OCI-LY7 (cell line): ENCODE results near the gene DMD. TPM values are rescaled to one million over a fixed set of nuclear protein-coding genes. Genes with fewer than 3 reads are reported as not detected.

ENCODE experiments used
- BruUV-seq: library from RNA; stranded (reverse); fragments of 400-500 nt; replicated peaks from 2 replicates; lab custom pipeline; 2021; lab: Mats Ljungman, UMichigan
- CTCF ChIA-PET: fragments of 300-600 bp; sonication (Branson Sonifier 250); formaldehyde crosslinking; loops from one replicate; lab custom pipeline; 2022; ENCODE audit warnings: antibody characterized with exemption; ENCODE audit not compliant: unreplicated experiment; lab: Charles Lee
- POLR2A ChIA-PET: fragments of 300-600 bp; sonication (Branson Sonifier 250); formaldehyde crosslinking; loops from one replicate; lab custom pipeline; 2022; ENCODE audit warnings: antibody characterized with exemption; lab: Charles Lee
- DNase-seq: peaks from one replicate; pipeline ENCODE4 v3.0.0-alpha.2; 2015; ENCODE audit warnings: low spot score
- H2AFZ ChIP-seq: fragments of 200-600 bp; sonication (generic), shearing (Covaris generic); 2 replicates; pipeline ENCODE4 v1.6.1; 2014; ENCODE audit warnings: mild to moderate bottlenecking, antibody characterized with exemption, low read length, moderate library complexity
- H3K27ac ChIP-seq: fragments of 200-600 bp; sonication (generic); 2 replicates; pipeline ENCODE4 v1.5.1; 2014; ENCODE audit warnings: mixed run types, low read depth, mild to moderate bottlenecking, moderate library complexity, low read length, inconsistent platforms; ENCODE audit not compliant: poor library complexity, severe bottlenecking
- H3K36me3 ChIP-seq: fragments of 200-600 bp; sonication (generic); 2 replicates; pipeline ENCODE4 v1.6.1; 2014; ENCODE audit warnings: mild to moderate bottlenecking, antibody characterized with exemption, low read length, moderate library complexity, mixed read lengths; ENCODE audit not compliant: insufficient read depth
- H3K4me1 ChIP-seq: fragments of 200-600 bp; sonication (generic); 2 replicates; pipeline ENCODE4 v1.5.1; 2014; ENCODE audit warnings: mild to moderate bottlenecking, low read length; ENCODE audit not compliant: insufficient read depth, poor library complexity, severe bottlenecking
- H3K4me2 ChIP-seq: fragments of 200-600 bp; sonication (generic); 2 replicates; pipeline ENCODE4 v1.6.1; 2014; ENCODE audit warnings: mild to moderate bottlenecking, low read length
- H3K4me3 ChIP-seq: fragments of 200-600 bp; sonication (generic); 2 replicates; pipeline ENCODE4 v1.5.1; 2014; ENCODE audit warnings: mild to moderate bottlenecking, low read depth, low read length; ENCODE audit not compliant: poor library complexity, severe bottlenecking
- H3K79me2 ChIP-seq: fragments of 200-600 bp; sonication (generic); 2 replicates; pipeline ENCODE4 v1.6.1; 2016; ENCODE audit warnings: low read depth, mild to moderate bottlenecking, low read length, moderate library complexity, mixed read lengths; ENCODE audit not compliant: insufficient read depth
- H3K9me2 ChIP-seq: fragments of 200-600 bp; sonication (generic); 2 replicates; pipeline ENCODE4 v1.6.1; 2016; ENCODE audit warnings: mild to moderate bottlenecking, low read length, mixed read lengths; ENCODE audit not compliant: insufficient read depth
- H3K9me3 ChIP-seq: fragments of 200-600 bp; sonication (generic); 2 replicates; pipeline ENCODE4 v1.6.1; 2014; ENCODE audit warnings: mild to moderate bottlenecking, mixed run types, low read length, mixed read lengths
- H4K20me1 ChIP-seq: fragments of 200-600 bp; sonication (generic); 2 replicates; pipeline ENCODE4 v1.6.1; 2014; ENCODE audit warnings: mild to moderate bottlenecking, antibody characterized with exemption, low read length, moderate library complexity, mixed read lengths; ENCODE audit not compliant: insufficient read depth
- EZH2phosphoT487 ChIP-seq: fragments of 200-600 bp; sonication (generic); IDR thresholded peaks from 2 replicates; pipeline ENCODE4 v1.6.1; 2018; ENCODE audit warnings: low read depth, borderline replicate concordance, mild to moderate bottlenecking, mixed run types, antibody characterized with exemption, low read length, moderate library complexity, mixed read lengths
- intact Hi-C: fragments of 100-400 bp; cut with micrococcal nuclease; formaldehyde crosslinking; loops from one replicate; pipeline ENCODE4 v1.10.0; 2022; ENCODE audit not compliant: unreplicated experiment
- total RNA-seq, 2 experiments: library from RNA; depleted of rRNA in 1 of 2; stranded (reverse); fragments of >200 nt in 1 of 2; shearing (Covaris generic) in 1 of 2; gene quantifications; 2 replicates each; pipeline ENCODE4 v1.2.3, GENCODE V29; 2014 to 2022
- TF ChIP-seq, protein P1 (sequence below): fragments of 200-600 bp; sonication (generic); conservative IDR thresholded peaks from 2 replicates; pipeline ENCODE4 v1.5.1; 2014; ENCODE audit warnings: mild to moderate bottlenecking, antibody characterized with exemption, low read length, moderate library complexity, mixed read lengths

DMD gene
- total RNA-seq, 2 experiments from 2014 or later, result 20.5 to 61.4 TPM

DNA sequence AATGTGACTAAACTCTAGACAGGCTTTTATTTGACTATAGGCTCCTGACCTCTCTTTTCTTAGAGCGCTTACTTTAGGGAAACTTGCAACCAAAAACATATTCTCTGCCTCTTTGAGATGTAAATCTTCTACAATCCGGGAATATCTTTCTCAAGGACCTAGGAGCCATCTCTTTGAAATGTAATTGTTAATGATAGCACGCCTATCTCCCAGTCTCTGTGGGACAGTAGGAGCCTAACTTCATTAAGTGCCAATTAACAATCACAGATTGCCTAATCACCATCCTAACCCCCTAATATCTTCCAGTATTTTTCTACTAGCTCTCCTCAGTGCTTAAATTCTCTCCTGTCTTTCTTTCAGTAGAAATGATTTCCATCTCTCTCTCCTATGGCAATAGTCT is 628.6 kb downstream of the DMD start:
- H3K9me2 ChIP-seq, result no peaks in the 10 kb centered on the region
- POLR2A ChIA-PET, result no interaction called here
- H3K4me1 ChIP-seq, result no peaks in the 10 kb centered on the region
- H3K36me3 ChIP-seq, result no peaks in the 10 kb centered on the region
- TF ChIP-seq, protein P1, sequence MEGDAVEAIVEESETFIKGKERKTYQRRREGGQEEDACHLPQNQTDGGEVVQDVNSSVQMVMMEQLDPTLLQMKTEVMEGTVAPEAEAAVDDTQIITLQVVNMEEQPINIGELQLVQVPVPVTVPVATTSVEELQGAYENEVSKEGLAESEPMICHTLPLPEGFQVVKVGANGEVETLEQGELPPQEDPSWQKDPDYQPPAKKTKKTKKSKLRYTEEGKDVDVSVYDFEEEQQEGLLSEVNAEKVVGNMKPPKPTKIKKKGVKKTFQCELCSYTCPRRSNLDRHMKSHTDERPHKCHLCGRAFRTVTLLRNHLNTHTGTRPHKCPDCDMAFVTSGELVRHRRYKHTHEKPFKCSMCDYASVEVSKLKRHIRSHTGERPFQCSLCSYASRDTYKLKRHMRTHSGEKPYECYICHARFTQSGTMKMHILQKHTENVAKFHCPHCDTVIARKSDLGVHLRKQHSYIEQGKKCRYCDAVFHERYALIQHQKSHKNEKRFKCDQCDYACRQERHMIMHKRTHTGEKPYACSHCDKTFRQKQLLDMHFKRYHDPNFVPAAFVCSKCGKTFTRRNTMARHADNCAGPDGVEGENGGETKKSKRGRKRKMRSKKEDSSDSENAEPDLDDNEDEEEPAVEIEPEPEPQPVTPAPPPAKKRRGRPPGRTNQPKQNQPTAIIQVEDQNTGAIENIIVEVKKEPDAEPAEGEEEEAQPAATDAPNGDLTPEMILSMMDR, result no peak
- TF ChIP-seq EZH2phosphoT487, result no peak
- no peak for DNase-seq
- H3K79me2 ChIP-seq, result no peaks in the 10 kb centered on the region
- H4K20me1 ChIP-seq, result no peaks in the 10 kb centered on the region
- no peaks in the 10 kb centered on the region for H3K9me3 ChIP-seq
- no TSS peak for BruUV-seq
- intact Hi-C loops, result no loop called here
- H3K4me2 ChIP-seq, result no peak overlapping the region
- no peak overlapping the region for H3K4me3 ChIP-seq
- H3K27ac ChIP-seq, result no peak overlapping the region
- H2AFZ ChIP-seq, result no peak overlapping the region
- CTCF ChIA-PET, result no interaction called here

DNA sequence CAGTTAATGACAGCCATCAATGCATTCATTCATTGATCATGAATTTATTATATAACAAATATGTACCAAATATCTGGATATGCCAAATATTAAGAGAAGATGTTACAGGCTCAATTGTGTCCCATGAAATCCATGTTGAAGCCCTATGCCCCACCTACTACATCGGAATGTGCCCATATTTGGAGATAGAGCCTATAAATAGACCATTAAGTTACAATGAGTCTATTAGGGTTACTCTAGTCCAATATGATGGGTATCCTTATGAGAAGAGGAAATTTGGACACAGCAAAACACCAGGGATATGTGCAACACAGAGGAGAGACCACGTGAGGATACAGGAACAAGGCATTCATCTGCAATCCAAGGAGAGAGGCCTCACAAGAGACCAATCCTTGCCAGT is 634.5 kb downstream of the DMD start:
- no peak overlapping the region for H3K4me3 ChIP-seq
- DNase-seq, result no peak
- no peak overlapping the region for H3K27ac ChIP-seq
- no peaks in the 10 kb centered on the region for H3K9me2 ChIP-seq
- no peaks in the 10 kb centered on the region for H3K9me3 ChIP-seq
- intact Hi-C loops, result no loop called here
- TF ChIP-seq, protein P1, result no peak
- no peak for TF ChIP-seq EZH2phosphoT487
- CTCF ChIA-PET, result no interaction called here
- no peak overlapping the region for H3K4me2 ChIP-seq
- no peaks in the 10 kb centered on the region for H3K79me2 ChIP-seq
- no peaks in the 10 kb centered on the region for H3K4me1 ChIP-seq
- BruUV-seq, result no TSS peak
- no peaks in the 10 kb centered on the region for H3K36me3 ChIP-seq
- POLR2A ChIA-PET, result no interaction called here
- H2AFZ ChIP-seq, result no peak overlapping the region
- no peaks in the 10 kb centered on the region for H4K20me1 ChIP-seq

- no peaks in the 10 kb centered on the region for H3K9me3 ChIP-seq
- TF ChIP-seq, protein P1, result no peak
- TF ChIP-seq EZH2phosphoT487, result no peak
- H3K4me3 ChIP-seq, result no peak overlapping the region
- intact Hi-C loops, result no loop called here
- no peaks in the 10 kb centered on the region for H3K4me1 ChIP-seq
- ChIA-PET POLR2A (no interaction called here), CTCF (no interaction called here)
- H3K4me2 ChIP-seq, result no peak overlapping the region
- no TSS peak for BruUV-seq
- DNase-seq, result no peak
- H3K79me2 ChIP-seq, result no peaks in the 10 kb centered on the region
- H3K27ac ChIP-seq, result no peak overlapping the region
- H3K9me2 ChIP-seq, result no peaks in the 10 kb centered on the region
- no peaks in the 10 kb centered on the region for H4K20me1 ChIP-seq
- no peak overlapping the region for H2AFZ ChIP-seq
- H3K36me3 ChIP-seq, result no peaks in the 10 kb centered on the region
These were observed 638.7 kb downstream of the DMD start for GRCh38 chrX:32572644-32573043.
